Measurements from ENCODE around the gene CATSPERD. TPM values are rescaled to one million over a fixed set of nuclear protein-coding genes. Genes with fewer than 3 reads are reported as not detected.

CATSPERD gene
- total and polyA plus RNA-seq, 9 of the 15 experiments (the other 6 are each of a cell fraction or from before 2014, with no cell fraction given): not detected

DNA sequence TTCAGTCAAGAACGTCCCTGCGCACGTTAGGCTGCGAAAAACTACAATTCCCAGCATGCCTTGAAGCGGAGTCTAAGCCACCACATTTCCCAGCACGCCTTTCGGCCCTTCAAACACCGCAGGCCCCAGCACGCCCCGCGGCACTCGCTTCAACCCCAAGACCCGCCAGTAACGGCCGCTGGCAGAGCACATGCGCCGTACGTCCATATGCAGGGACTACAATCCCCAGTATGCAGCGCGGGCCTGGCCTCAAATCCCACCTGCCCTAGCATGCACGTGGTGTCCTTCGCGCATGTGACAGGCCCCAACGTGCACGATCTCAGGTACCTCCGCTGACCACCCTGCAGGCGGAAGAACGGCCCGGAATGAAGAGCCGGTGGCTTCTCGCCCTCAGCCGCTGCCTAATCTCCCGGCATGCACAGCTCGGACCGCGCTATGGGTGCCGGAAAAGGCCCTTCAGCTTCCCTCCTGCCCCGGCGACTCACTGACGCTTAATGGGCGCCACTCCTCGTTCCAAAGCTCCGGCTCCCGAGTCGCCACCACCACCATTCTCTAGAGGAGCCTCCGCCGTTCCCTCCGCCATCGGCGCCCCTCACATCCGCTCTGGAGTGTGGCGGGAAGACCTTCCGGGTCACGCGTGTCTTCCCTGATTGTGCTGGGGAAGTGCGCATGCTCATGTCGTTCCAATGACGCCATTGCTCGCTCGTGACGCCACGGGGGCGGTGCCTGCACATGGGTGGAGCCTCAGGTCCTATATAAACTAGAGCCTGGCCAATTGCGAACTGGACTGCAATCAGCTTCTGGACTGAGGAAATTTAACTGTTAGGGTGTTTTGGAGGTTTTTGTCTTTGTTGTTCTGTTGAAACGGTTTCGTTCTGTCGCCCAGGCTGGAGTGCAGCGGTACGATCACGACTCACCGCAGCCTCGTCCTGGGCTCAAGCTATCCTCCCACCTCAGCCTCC lies 70.4 kb downstream of the CATSPERD start, which contains the start of gene DUS3L (continued):
- TF ChIP-seq, protein P1, sequence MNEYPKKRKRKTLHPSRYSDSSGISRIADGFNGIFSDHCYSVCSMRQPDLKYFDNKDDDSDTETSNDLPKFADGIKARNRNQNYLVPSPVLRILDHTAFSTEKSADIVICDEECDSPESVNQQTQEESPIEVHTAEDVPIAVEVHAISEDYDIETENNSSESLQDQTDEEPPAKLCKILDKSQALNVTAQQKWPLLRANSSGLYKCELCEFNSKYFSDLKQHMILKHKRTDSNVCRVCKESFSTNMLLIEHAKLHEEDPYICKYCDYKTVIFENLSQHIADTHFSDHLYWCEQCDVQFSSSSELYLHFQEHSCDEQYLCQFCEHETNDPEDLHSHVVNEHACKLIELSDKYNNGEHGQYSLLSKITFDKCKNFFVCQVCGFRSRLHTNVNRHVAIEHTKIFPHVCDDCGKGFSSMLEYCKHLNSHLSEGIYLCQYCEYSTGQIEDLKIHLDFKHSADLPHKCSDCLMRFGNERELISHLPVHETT (CRISPR knock-in tag; conservative IDR thresholded peaks at IDR 0.05 in 1 of 2, IDR thresholded peaks at IDR 0.05 in 1 of 2): no peak; a peak in 1 of 4 replicates
- TF ChIP-seq ZNF445 (CRISPR knock-in tag; IDR thresholded peaks at IDR 0.05; ENCODE audit: low read depth): no peak
- TF ChIP-seq ZBTB34 (CRISPR knock-in tag; IDR thresholded peaks at IDR 0.05): no peak
- TF ChIP-seq ZBTB2 (IDR thresholded peaks at IDR 0.05): peak; percentile 90
- TF ChIP-seq CBX1 (IDR thresholded peaks at IDR 0.05; ENCODE audit: low read depth): peak; percentile 15; the same call in 1 of the 2 replicates
- TF ChIP-seq ADNP (tag; IDR thresholded peaks at IDR 0.05): no peak
- TF ChIP-seq SP1 (CRISPR knock-in tag; IDR thresholded peaks at IDR 0.05): peak; percentile 96
- TF ChIP-seq, protein P2, sequence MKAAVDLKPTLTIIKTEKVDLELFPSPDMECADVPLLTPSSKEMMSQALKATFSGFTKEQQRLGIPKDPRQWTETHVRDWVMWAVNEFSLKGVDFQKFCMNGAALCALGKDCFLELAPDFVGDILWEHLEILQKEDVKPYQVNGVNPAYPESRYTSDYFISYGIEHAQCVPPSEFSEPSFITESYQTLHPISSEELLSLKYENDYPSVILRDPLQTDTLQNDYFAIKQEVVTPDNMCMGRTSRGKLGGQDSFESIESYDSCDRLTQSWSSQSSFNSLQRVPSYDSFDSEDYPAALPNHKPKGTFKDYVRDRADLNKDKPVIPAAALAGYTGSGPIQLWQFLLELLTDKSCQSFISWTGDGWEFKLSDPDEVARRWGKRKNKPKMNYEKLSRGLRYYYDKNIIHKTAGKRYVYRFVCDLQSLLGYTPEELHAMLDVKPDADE (conservative IDR thresholded peaks at IDR 0.05; ENCODE audit: control insufficient read depth, low read depth, low read length): peak; percentile 96
- no peak for TF ChIP-seq STAT5A (IDR thresholded peaks at IDR 0.05; ENCODE audit: borderline replicate concordance, low read length)
- no peak for TF ChIP-seq MAFF (IDR thresholded peaks at IDR 0.05; ENCODE audit: low read length)
- no peak for TF ChIP-seq BDP1 (IDR thresholded peaks at IDR 0.05; ENCODE audit: insufficient read depth, insufficient read length)
- TF ChIP-seq MTA3 (IDR thresholded peaks at IDR 0.05; ENCODE audit: borderline replicate concordance): peak; percentile 100
- no peak for TF ChIP-seq EZH2 (IDR thresholded peaks at IDR 0.05; ENCODE audit: borderline replicate concordance, low read depth, low read length)
- TF ChIP-seq SLC30A9 (CRISPR knock-in tag; IDR thresholded peaks at IDR 0.05): no peak
- TF ChIP-seq CCAR2 (IDR thresholded peaks at IDR 0.05; ENCODE audit: low read depth, low read length): no peak
- peak; percentile 93 for TF ChIP-seq CBFB (CRISPR knock-in tag; IDR thresholded peaks at IDR 0.05)
- 0 out of 2 replicates have a peak, but pooled peaks have one; percentile 75 for TF ChIP-seq ZNF695 (CRISPR knock-in tag; IDR thresholded peaks at IDR 0.05)
- TF ChIP-seq NFIX (CRISPR knock-in tag; IDR thresholded peaks at IDR 0.05; ENCODE audit: low read depth): no peak
- TF ChIP-seq NUFIP1 (IDR thresholded peaks at IDR 0.05; ENCODE audit: partially characterized antibody): no peak

All from K562 (cell line).